A673 (cell line): ENCODE results near the gene TES. TPM values are rescaled to one million over a fixed set of nuclear protein-coding genes. Genes with fewer than 3 reads are reported as not detected.

Experiments
- BruUV-seq: library from RNA; stranded (reverse); fragments of 400-500 nt; replicated peaks from 2 replicates; lab custom pipeline; 2021; lab: Mats Ljungman, UMichigan
- CTCF ChIA-PET: fragments of 300-600 bp; sonication (Branson Sonifier 250); formaldehyde crosslinking; loops from one replicate; lab custom pipeline; 2022; ENCODE audit warnings: antibody characterized with exemption; lab: Charles Lee
- POLR2A ChIA-PET: fragments of 300-600 bp; sonication (Branson Sonifier 250); formaldehyde crosslinking; loops from one replicate; lab custom pipeline; 2022; ENCODE audit warnings: antibody characterized with exemption; ENCODE audit not compliant: low non-redundant PET; lab: Charles Lee
- DNase-seq: peaks from one replicate; pipeline ENCODE4 v3.0.0-alpha.2; 2015; ENCODE audit warnings: low spot score
- H3K27ac ChIP-seq: fragments of 200-600 bp; sonication (generic); 2 replicates; pipeline ENCODE4 v1.5.1; 2016; ENCODE audit warnings: mixed run types, low read depth, mild to moderate bottlenecking, mixed read lengths, antibody characterized with exemption, low read length; ENCODE audit not compliant: poor library complexity, severe bottlenecking
- H3K27me3 ChIP-seq: fragments of 200-600 bp; sonication (generic); replicated peaks from 2 replicates; pipeline ENCODE4 v1.6.1; 2017; ENCODE audit warnings: mixed run types, low read depth, mild to moderate bottlenecking, mixed read lengths, antibody characterized with exemption, low read length; ENCODE audit not compliant: insufficient read depth, poor library complexity
- H3K36me3 ChIP-seq: fragments of 200-600 bp; sonication (generic); 2 replicates; pipeline ENCODE4 v1.6.1; 2016; ENCODE audit warnings: mixed run types, mild to moderate bottlenecking, mixed read lengths, antibody characterized with exemption, low read length; ENCODE audit not compliant: insufficient read depth, poor library complexity, severe bottlenecking
- H3K4me1 ChIP-seq: fragments of 200-600 bp; sonication (generic); 2 replicates; pipeline ENCODE4 v1.6.1; 2017; ENCODE audit warnings: mixed run types, mild to moderate bottlenecking, mixed read lengths, antibody characterized with exemption, low read length; ENCODE audit not compliant: insufficient read depth, poor library complexity, severe bottlenecking
- H3K4me3 ChIP-seq: fragments of 200-600 bp; sonication (generic); 2 replicates; pipeline ENCODE4 v1.5.1; 2016; ENCODE audit warnings: low read depth, mixed run types, mild to moderate bottlenecking, mixed read lengths, low read length; ENCODE audit not compliant: poor library complexity, severe bottlenecking
- H3K9me3 ChIP-seq: fragments of 200-600 bp; sonication (generic); 2 replicates; pipeline ENCODE4 v1.6.1; 2016; ENCODE audit warnings: mixed run types, low read depth, mild to moderate bottlenecking, mixed read lengths, antibody characterized with exemption, low read length; ENCODE audit not compliant: poor library complexity, severe bottlenecking
- CTCF ChIP-seq: fragments of 300-800, 200-600 bp; sonication (generic); conservative IDR thresholded peaks from 2 replicates; pipeline ENCODE4 v1.5.1; 2017; ENCODE audit warnings: low read depth, mild to moderate bottlenecking, antibody characterized with exemption, low read length, moderate library complexity, mixed read lengths
- EZH2 ChIP-seq: fragments of 200-600 bp; sonication (generic); IDR thresholded peaks from 2 replicates; pipeline ENCODE4 v1.6.1; 2017; ENCODE audit warnings: borderline replicate concordance, low read depth, mild to moderate bottlenecking, mixed read lengths, antibody characterized with exemption, low read length; ENCODE audit not compliant: poor library complexity, severe bottlenecking
- intact Hi-C: fragments of 100-400 bp; cut with micrococcal nuclease; formaldehyde crosslinking; loops from one replicate; pipeline ENCODE4 v1.10.0; 2022; ENCODE audit not compliant: unreplicated experiment
- total RNA-seq: library from RNA; stranded (reverse); gene quantifications from 2 replicates; pipeline ENCODE4 v1.2.3, GENCODE V29; 2021

Gene TES
- total RNA-seq, 1 experiment from 2014 or later: 121 TPM

DNA sequence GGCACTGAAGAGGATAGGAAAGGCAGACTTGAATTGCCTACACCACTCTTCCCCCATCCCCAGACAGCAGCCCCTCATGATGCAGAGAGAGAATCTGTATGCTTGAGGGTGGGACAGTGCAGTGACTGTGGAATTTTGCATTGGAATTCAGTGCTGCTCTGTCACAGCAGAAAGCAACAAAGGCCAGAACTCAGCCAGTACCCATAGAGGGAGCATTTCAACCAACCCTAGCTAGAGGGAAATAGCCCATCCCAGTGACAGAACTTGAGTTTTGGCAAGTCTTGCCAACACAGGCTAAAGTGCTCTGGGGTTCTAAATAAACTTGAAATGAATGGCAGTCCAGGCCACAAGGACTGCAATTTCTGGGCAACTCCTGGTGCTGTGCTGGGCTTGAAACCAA lies 80.4 kb downstream of the TES start:
- BruUV-seq: no TSS peak

DNA sequence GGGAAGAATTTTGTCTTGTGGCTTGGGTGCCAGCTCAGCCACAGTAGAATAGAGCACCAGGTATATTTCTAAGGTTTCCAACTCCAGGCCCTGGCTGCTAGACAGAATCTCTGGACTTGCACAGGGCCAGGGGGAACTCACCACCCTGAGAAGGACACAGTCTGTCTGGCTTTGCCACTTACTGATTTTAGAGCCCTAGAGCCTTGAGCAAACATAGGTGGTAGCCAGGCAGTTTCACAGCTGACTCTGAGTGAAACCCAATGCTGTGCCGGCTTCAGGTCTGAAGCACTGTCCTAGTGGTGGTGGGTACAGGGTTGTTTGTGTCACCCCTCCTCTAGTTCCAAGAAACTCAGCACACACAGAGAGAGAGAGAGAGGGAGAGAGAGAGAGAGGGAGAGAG lies 81.6 kb downstream of the TES start:
- Histone ChIP-seq H3K9me3 (peaks cover 25% of the 10 kb centered on the region), H3K4me1 (peaks cover 4% of the 10 kb centered on the region), H3K27ac (no peak overlapping the region), H3K4me3 (no peak overlapping the region), H3K36me3 (peaks cover 9% of the 10 kb centered on the region), H3K27me3 (no peaks in the 10 kb centered on the region)
- intact Hi-C loops: no loop called here
- no TSS peak for BruUV-seq
- ChIA-PET POLR2A (no interaction called here), CTCF (no interaction called here)
- TF ChIP-seq EZH2: no peak
- TF ChIP-seq CTCF: no peak
- no peak for DNase-seq

More for the DNA sequence above, 80.4 kb downstream of the TES start:
- peaks cover 6% of the 10 kb centered on the region for H3K36me3 ChIP-seq
- no peak overlapping the region for H3K27ac ChIP-seq
- intact Hi-C loops: no loop called here
- TF ChIP-seq CTCF (0 out of 2 replicates have a peak, but pooled peaks have one; percentile 22), EZH2 (no peak)
- DNase-seq: peak; percentile 40
- peaks cover 13% of the 10 kb centered on the region for H3K9me3 ChIP-seq
- no peaks in the 10 kb centered on the region for H3K27me3 ChIP-seq
- peaks cover 4% of the 10 kb centered on the region for H3K4me1 ChIP-seq
- ChIA-PET CTCF (interaction anchor here (0.5 kb wide), 1 partner anchor 22 kb away, joined by 3 read pairs; no protein-coding TSS in a partner anchor), POLR2A (no interaction called here)
- H3K4me3 ChIP-seq: no peak overlapping the region

- POLR2A ChIA-PET: interaction anchor here (0.6 kb wide), 1 partner anchor 192 kb away, joined by 3 read pairs; no protein-coding TSS in a partner anchor
- TF ChIP-seq CTCF (no peak), EZH2 (no peak)
- intact Hi-C loops: no loop called here
- DNase-seq: no peak
- H3K9me3 ChIP-seq: peaks cover 29% of the 10 kb centered on the region
- CTCF ChIA-PET: no interaction called here
- H3K27ac ChIP-seq: no peak overlapping the region
- peaks cover 9% of the 10 kb centered on the region for H3K36me3 ChIP-seq
- no peaks in the 10 kb centered on the region for H3K27me3 ChIP-seq
- H3K4me1 ChIP-seq: peaks cover 4% of the 10 kb centered on the region
- H3K4me3 ChIP-seq: no peak overlapping the region
- BruUV-seq: no TSS peak
These were observed 82.0 kb downstream of the TES start for GRCh38 chr7:116292381-116292780.
